HEK293 (cell line): Measurements from ENCODE around the gene TMEM42.

Experiments
- HIC1 ChIP-seq: fragments of 450-650 bp; formaldehyde crosslinking; IDR thresholded peaks from 2 replicates; pipeline ENCODE4 v1.5.1; 2016; ENCODE audit warnings: missing biosample characterization, missing genetic modification characterization
- KLF10 ChIP-seq: fragments of 450-650 bp; IDR thresholded peaks from 2 replicates; pipeline ENCODE4 v1.5.1; 2018; ENCODE audit warnings: missing biosample characterization, mild to moderate bottlenecking, missing genetic modification characterization
- KLF17 ChIP-seq: fragments of 450-650 bp; formaldehyde crosslinking; IDR thresholded peaks from 2 replicates; pipeline ENCODE4 v1.5.1; 2016; ENCODE audit warnings: missing biosample characterization, missing genetic modification characterization
- REPIN1 ChIP-seq: fragments of 450-650 bp; formaldehyde crosslinking; IDR thresholded peaks from 2 replicates; pipeline ENCODE4 v1.5.1; 2017; ENCODE audit warnings: missing biosample characterization, missing genetic modification characterization, low read depth
- YY2 ChIP-seq: fragments of 450-650 bp; formaldehyde crosslinking; IDR thresholded peaks from 2 replicates; pipeline ENCODE4 v1.5.1; 2016; ENCODE audit warnings: missing biosample characterization, missing genetic modification characterization
- ZBTB17 ChIP-seq: fragments of 450-650 bp; formaldehyde crosslinking; IDR thresholded peaks from 2 replicates; pipeline ENCODE4 v1.5.1; 2016; ENCODE audit warnings: missing biosample characterization, missing genetic modification characterization
- ZBTB20 ChIP-seq: fragments of 450-650 bp; formaldehyde crosslinking; IDR thresholded peaks from 2 replicates; pipeline ENCODE4 v1.5.1; 2016; ENCODE audit warnings: missing biosample characterization, missing genetic modification characterization
- ZIC2 ChIP-seq: fragments of 450-650 bp; formaldehyde crosslinking; IDR thresholded peaks from 2 replicates; pipeline ENCODE4 v1.5.1; 2016; ENCODE audit warnings: missing biosample characterization, missing genetic modification characterization
- ZNF10 ChIP-seq: fragments of 450-650 bp; formaldehyde crosslinking; IDR thresholded peaks from 2 replicates; pipeline ENCODE4 v1.5.1; 2017; ENCODE audit warnings: missing biosample characterization, missing genetic modification characterization
- ZNF121 ChIP-seq: fragments of 450-650 bp; formaldehyde crosslinking; IDR thresholded peaks from 2 replicates; pipeline ENCODE4 v1.5.1; 2016; ENCODE audit warnings: missing biosample characterization, missing genetic modification characterization
- ZNF214 ChIP-seq: fragments of 450-650 bp; formaldehyde crosslinking; IDR thresholded peaks from 2 replicates; pipeline ENCODE4 v1.5.1; 2017; ENCODE audit warnings: missing biosample characterization, mild to moderate bottlenecking, missing genetic modification characterization, borderline replicate concordance
- ZNF274 ChIP-seq, 2 experiments: fragments of 200-500 bp in 1 of 2; fragments of 450-650 bp in 1 of 2; sonication (Bioruptor generic) in 1 of 2; formaldehyde crosslinking in 1 of 2; IDR thresholded peaks; 2 replicates each; pipeline versions ENCODE4 v1.5.1 to v1.6.1; 2014 to 2016; ENCODE audit warnings: borderline replicate concordance in 1 of 2, inconsistent platforms in 1 of 2, low read length in 1 of 2, missing biosample characterization in 1 of 2, missing genetic modification characterization in 1 of 2
- ZNF501 ChIP-seq: fragments of 450-650 bp; formaldehyde crosslinking; IDR thresholded peaks from 2 replicates; pipeline ENCODE4 v1.5.1; 2016; ENCODE audit warnings: missing biosample characterization, missing genetic modification characterization
- ZNF530 ChIP-seq: fragments of 450-650 bp; formaldehyde crosslinking; IDR thresholded peaks from 2 replicates; pipeline ENCODE4 v1.5.1; 2016; ENCODE audit warnings: low read depth, missing biosample characterization, missing genetic modification characterization
- ZNF561 ChIP-seq: fragments of 450-650 bp; IDR thresholded peaks from 2 replicates; pipeline ENCODE4 v1.5.1; 2018; ENCODE audit warnings: missing biosample characterization, missing genetic modification characterization, borderline replicate concordance
- ZNF596 ChIP-seq: fragments of 450-650 bp; IDR thresholded peaks from 2 replicates; pipeline ENCODE4 v1.5.0; 2018; ENCODE audit warnings: missing biosample characterization, mild to moderate bottlenecking, missing genetic modification characterization, moderate library complexity
- ZNF600 ChIP-seq: fragments of 450-650 bp; formaldehyde crosslinking; IDR thresholded peaks from 2 replicates; pipeline ENCODE4 v1.5.1; 2016; ENCODE audit warnings: missing biosample characterization, missing genetic modification characterization
- ZNF610 ChIP-seq: fragments of 450-650 bp; formaldehyde crosslinking; IDR thresholded peaks from 2 replicates; pipeline ENCODE4 v1.5.1; 2016; ENCODE audit warnings: missing biosample characterization, missing genetic modification characterization, borderline replicate concordance
- ZNF629 ChIP-seq: fragments of 450-650 bp; formaldehyde crosslinking; IDR thresholded peaks from 2 replicates; pipeline ENCODE4 v1.5.1; 2017; ENCODE audit warnings: missing biosample characterization, missing genetic modification characterization
- ZNF660 ChIP-seq: fragments of 450-650 bp; IDR thresholded peaks from 2 replicates; pipeline ENCODE4 v1.5.1; 2018; ENCODE audit warnings: missing biosample characterization, mild to moderate bottlenecking, missing genetic modification characterization
- ZNF76 ChIP-seq: fragments of 450-650 bp; formaldehyde crosslinking; IDR thresholded peaks from 2 replicates; pipeline ENCODE4; 2016; ENCODE audit warnings: low read depth, missing biosample characterization, missing genetic modification characterization, borderline replicate concordance
- ZNF843 ChIP-seq: fragments of 450-650 bp; formaldehyde crosslinking; IDR thresholded peaks from 2 replicates; pipeline ENCODE4 v1.5.1; 2016; ENCODE audit warnings: missing biosample characterization, missing genetic modification characterization
- TF ChIP-seq, protein P1 (sequence below): fragments of 450-650 bp; formaldehyde crosslinking; IDR thresholded peaks from 2 replicates; pipeline ENCODE4 v1.5.1; 2016; ENCODE audit warnings: missing biosample characterization, missing genetic modification characterization
- TF ChIP-seq, protein P2 (sequence below): fragments of 450-650 bp; formaldehyde crosslinking; IDR thresholded peaks from 2 replicates; pipeline ENCODE4 v1.5.1; 2017; ENCODE audit warnings: missing biosample characterization, missing genetic modification characterization

The TMEM42 gene

DNA sequence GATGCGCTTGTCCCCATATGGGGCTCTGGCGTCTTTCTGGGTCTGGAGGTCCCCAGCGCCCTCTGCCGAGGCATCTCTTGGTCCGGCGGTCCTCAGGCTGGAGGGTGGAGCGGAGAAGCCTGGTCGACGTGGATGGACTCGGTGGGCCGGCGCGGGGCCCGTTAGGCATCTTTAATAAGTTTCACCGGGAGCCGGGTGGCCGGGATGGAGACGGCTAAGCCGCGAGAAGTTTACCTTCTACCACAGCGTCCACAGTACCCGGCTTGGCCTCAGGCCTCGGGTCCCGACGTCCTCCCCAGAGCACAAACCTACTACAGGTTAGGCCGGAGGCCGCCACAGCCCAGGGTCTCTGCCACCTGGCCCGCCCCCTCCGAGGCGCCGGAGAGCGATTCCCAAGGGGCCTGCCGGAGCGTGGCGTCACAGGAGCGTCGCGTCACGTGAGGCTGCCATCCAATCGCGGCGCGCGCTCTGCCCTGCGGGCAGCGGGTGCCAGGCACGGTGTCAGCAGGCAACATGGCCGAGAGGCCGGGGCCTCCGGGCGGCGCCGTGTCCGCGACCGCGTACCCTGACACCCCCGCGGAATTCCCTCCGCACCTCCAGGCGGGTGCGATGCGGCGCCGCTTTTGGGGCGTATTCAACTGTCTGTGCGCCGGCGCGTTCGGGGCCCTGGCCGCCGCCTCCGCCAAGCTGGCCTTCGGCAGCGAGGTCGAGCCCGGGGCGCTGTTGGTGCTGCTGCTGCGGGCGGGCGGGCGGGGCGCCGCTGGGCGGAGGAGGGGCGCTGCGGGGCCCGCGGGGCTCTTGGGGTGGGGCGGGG lies at the start of gene TMEM42 (continued):
- no peak for TF ChIP-seq ZNF214 (tag by site-specific recombination)
- TF ChIP-seq KLF17 (tag by site-specific recombination) = peak; percentile 38; the same call in 1 of the 2 replicates
- peak; percentile 33; the same call in 1 of the 2 replicates for TF ChIP-seq ZNF76
- TF ChIP-seq ZBTB17 (tag by site-specific recombination) = peak; percentile 67
- 0 out of 2 replicates have a peak, but pooled peaks have one; percentile 56 for TF ChIP-seq ZBTB20 (tag by site-specific recombination)
- peak; percentile 90 for TF ChIP-seq ZNF121 (tag by site-specific recombination)
- no peak for TF ChIP-seq REPIN1 (tag by site-specific recombination)
- TF ChIP-seq ZNF610 (tag by site-specific recombination) = 0 out of 2 replicates have a peak, but pooled peaks have one; percentile 21
- peak; percentile 100 for TF ChIP-seq HIC1 (tag by site-specific recombination)
- TF ChIP-seq ZNF10 (tag by site-specific recombination) = peak; percentile 57; the same call in 1 of the 2 replicates
- TF ChIP-seq ZNF596 = no peak
- 0 out of 2 replicates have a peak, but pooled peaks have one; percentile 15 for TF ChIP-seq ZNF501 (tag by site-specific recombination)
- TF ChIP-seq, protein P1, sequence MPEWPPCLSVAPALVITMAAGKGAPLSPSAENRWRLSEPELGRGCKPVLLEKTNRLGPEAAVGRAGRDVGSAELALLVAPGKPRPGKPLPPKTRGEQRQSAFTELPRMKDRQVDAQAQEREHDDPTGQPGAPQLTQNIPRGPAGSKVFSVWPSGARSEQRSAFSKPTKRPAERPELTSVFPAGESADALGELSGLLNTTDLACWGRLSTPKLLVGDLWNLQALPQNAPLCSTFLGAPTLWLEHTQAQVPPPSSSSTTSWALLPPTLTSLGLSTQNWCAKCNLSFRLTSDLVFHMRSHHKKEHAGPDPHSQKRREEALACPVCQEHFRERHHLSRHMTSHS = no peak
- 0 out of 2 replicates have a peak, but pooled peaks have one; percentile 10 for TF ChIP-seq ZNF660 (tag by site-specific recombination)
- 0 out of 2 replicates have a peak, but pooled peaks have one; percentile 19 for TF ChIP-seq KLF10
- no peak for TF ChIP-seq ZNF274 (IDR thresholded peaks at IDR 0.05; ENCODE audit: low read length)
- no peak for TF ChIP-seq ZNF274 (tag by site-specific recombination; IDR thresholded peaks at IDR 0.05; ENCODE audit: borderline replicate concordance)
- TF ChIP-seq ZNF561 (tag by site-specific recombination) = 0 out of 2 replicates have a peak, but pooled peaks have one; percentile 67
- TF ChIP-seq ZNF843 (tag by site-specific recombination) = 0 out of 2 replicates have a peak, but pooled peaks have one; percentile 25
- TF ChIP-seq, protein P2, sequence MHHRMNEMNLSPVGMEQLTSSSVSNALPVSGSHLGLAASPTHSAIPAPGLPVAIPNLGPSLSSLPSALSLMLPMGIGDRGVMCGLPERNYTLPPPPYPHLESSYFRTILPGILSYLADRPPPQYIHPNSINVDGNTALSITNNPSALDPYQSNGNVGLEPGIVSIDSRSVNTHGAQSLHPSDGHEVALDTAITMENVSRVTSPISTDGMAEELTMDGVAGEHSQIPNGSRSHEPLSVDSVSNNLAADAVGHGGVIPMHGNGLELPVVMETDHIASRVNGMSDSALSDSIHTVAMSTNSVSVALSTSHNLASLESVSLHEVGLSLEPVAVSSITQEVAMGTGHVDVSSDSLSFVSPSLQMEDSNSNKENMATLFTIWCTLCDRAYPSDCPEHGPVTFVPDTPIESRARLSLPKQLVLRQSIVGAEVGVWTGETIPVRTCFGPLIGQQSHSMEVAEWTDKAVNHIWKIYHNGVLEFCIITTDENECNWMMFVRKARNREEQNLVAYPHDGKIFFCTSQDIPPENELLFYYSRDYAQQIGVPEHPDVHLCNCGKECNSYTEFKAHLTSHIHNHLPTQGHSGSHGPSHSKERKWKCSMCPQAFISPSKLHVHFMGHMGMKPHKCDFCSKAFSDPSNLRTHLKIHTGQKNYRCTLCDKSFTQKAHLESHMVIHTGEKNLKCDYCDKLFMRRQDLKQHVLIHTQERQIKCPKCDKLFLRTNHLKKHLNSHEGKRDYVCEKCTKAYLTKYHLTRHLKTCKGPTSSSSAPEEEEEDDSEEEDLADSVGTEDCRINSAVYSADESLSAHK (tag by site-specific recombination) = 0 out of 2 replicates have a peak, but pooled peaks have one; percentile 8
- TF ChIP-seq ZNF530 (tag by site-specific recombination) = no peak
- 0 out of 2 replicates have a peak, but pooled peaks have one; percentile 51 for TF ChIP-seq YY2 (tag by site-specific recombination)
- TF ChIP-seq ZIC2 (tag by site-specific recombination) = peak; percentile 55
- TF ChIP-seq ZNF600 (tag by site-specific recombination) = 0 out of 2 replicates have a peak, but pooled peaks have one; percentile 19
- peak; percentile 90 for TF ChIP-seq ZNF629 (tag by site-specific recombination)
